Measurements from ENCODE around the gene TSR3. TPM values are rescaled to one million over a fixed set of nuclear protein-coding genes. Genes with fewer than 3 reads are reported as not detected.
A peak's percentile ranks its signal among the peaks of the same experiment; 100 is the strongest.

TSR3 gene
- total RNA-seq, 2 donors from 2014 or later, result 64.9 to 67.4 TPM

GRCh38 chr16:1320097-1320496 is 31.6 kb downstream of the TSR3 start:
- no peaks in the 10 kb centered on the region for H3K4me1 Mint-ChIP-seq
- H3K4me3 ChIP-seq (ENCODE audit: low read length), result no peak overlapping the region
- no peaks in the 10 kb centered on the region for H3K9me3 Mint-ChIP-seq
- 89 to 97% methylated on average over 10 to 12 of the region's 12 CpGs for WGBS, 2 experiments (ENCODE audit: insufficient coverage in 1 of 2, insufficient read length in 1 of 2)
- no peaks in the 10 kb centered on the region for H3K27me3 Mint-ChIP-seq (ENCODE audit: insufficient read depth)
- peaks cover 80% of the 10 kb centered on the region for H3K36me3 Mint-ChIP-seq (ENCODE audit: low read depth)
- H3K9me3 ChIP-seq (ENCODE audit: control insufficient read depth, low read length), result no peaks in the 10 kb centered on the region
- no peaks in the 10 kb centered on the region for H3K4me1 ChIP-seq (ENCODE audit: control insufficient read depth, insufficient read depth, low read length)
- no peak overlapping the region for H3K9ac ChIP-seq (ENCODE audit: extremely low read depth, low read length, poor library complexity, severe bottlenecking)
- H3K36me3 ChIP-seq (ENCODE audit: control insufficient read depth, insufficient read depth, low read length), result peaks cover 82% of the 10 kb centered on the region
- H3K27ac Mint-ChIP-seq, result no peak overlapping the region
- H3K4me3 Mint-ChIP-seq, result no peak overlapping the region
- no peak for DNase-seq
- H3K27ac ChIP-seq (ENCODE audit: low read depth, low read length), result no peak overlapping the region
- no peak for TF ChIP-seq CTCF (conservative IDR thresholded peaks at IDR 0.05)
- no peaks in the 10 kb centered on the region for H3K27me3 ChIP-seq (ENCODE audit: control insufficient read depth, insufficient read depth, low read length, poor library complexity, severe bottlenecking)

GRCh38 chr16:1319041-1319440 is 32.6 kb downstream of the TSR3 start:
- 94 to 95% methylated on average over 32 to 33 of the region's 33 CpGs for WGBS, 2 experiments (ENCODE audit: insufficient coverage in 1 of 2, insufficient read length in 1 of 2)
- H3K36me3 ChIP-seq (ENCODE audit: control insufficient read depth, insufficient read depth, low read length), result peaks cover 82% of the 10 kb centered on the region

GRCh38 chr16:1318268-1318545 is 33.5 kb downstream of the TSR3 start:
- no peaks in the 10 kb centered on the region for H3K9me3 Mint-ChIP-seq
- no peak for TF ChIP-seq CTCF (conservative IDR thresholded peaks at IDR 0.05)
- no peaks in the 10 kb centered on the region for H3K4me1 ChIP-seq (ENCODE audit: control insufficient read depth, insufficient read depth, low read length)
- no peaks in the 10 kb centered on the region for H3K27me3 ChIP-seq (ENCODE audit: control insufficient read depth, insufficient read depth, low read length, poor library complexity, severe bottlenecking)
- WGBS, 2 experiments (ENCODE audit: insufficient coverage in 1 of 2, insufficient read length in 1 of 2), result 84 to 85% methylated on average over 9 of the region's 9 CpGs
- H3K36me3 Mint-ChIP-seq (ENCODE audit: low read depth), result peaks cover 80% of the 10 kb centered on the region
- H3K4me3 ChIP-seq (ENCODE audit: low read length), result no peak overlapping the region
- no peak overlapping the region for H3K4me3 Mint-ChIP-seq
- peak overlapping the region; percentile 33 for H3K27ac Mint-ChIP-seq
- no peak for DNase-seq
- no peak overlapping the region for H3K9ac ChIP-seq (ENCODE audit: extremely low read depth, low read length, poor library complexity, severe bottlenecking)
- H3K4me1 Mint-ChIP-seq, result no peaks in the 10 kb centered on the region
- no peaks in the 10 kb centered on the region for H3K27me3 Mint-ChIP-seq (ENCODE audit: insufficient read depth)
- no peak overlapping the region for H3K27ac ChIP-seq (ENCODE audit: low read depth, low read length)
- H3K9me3 ChIP-seq (ENCODE audit: control insufficient read depth, low read length), result no peaks in the 10 kb centered on the region
- H3K36me3 ChIP-seq (ENCODE audit: control insufficient read depth, insufficient read depth, low read length), result peaks cover 79% of the 10 kb centered on the region

More at GRCh38 chr16:1319041-1319440, 32.6 kb downstream of the TSR3 start:
- peak; percentile 31 for TF ChIP-seq CTCF (conservative IDR thresholded peaks at IDR 0.05)
- peak overlapping the region; percentile 52 for H3K27ac Mint-ChIP-seq
- no peak overlapping the region for H3K4me3 ChIP-seq (ENCODE audit: low read length)
- no peak overlapping the region for H3K27ac ChIP-seq (ENCODE audit: low read depth, low read length)
- no peaks in the 10 kb centered on the region for H3K9me3 ChIP-seq (ENCODE audit: control insufficient read depth, low read length)
- H3K36me3 Mint-ChIP-seq (ENCODE audit: low read depth), result peaks cover 83% of the 10 kb centered on the region
- no peaks in the 10 kb centered on the region for H3K9me3 Mint-ChIP-seq
- H3K27me3 Mint-ChIP-seq (ENCODE audit: insufficient read depth), result no peaks in the 10 kb centered on the region
- no peaks in the 10 kb centered on the region for H3K4me1 ChIP-seq (ENCODE audit: control insufficient read depth, insufficient read depth, low read length)
- H3K9ac ChIP-seq (ENCODE audit: extremely low read depth, low read length, poor library complexity, severe bottlenecking), result no peak overlapping the region
- H3K4me3 Mint-ChIP-seq, result no peak overlapping the region
- no peaks in the 10 kb centered on the region for H3K27me3 ChIP-seq (ENCODE audit: control insufficient read depth, insufficient read depth, low read length, poor library complexity, severe bottlenecking)
- no peak for DNase-seq
- no peaks in the 10 kb centered on the region for H3K4me1 Mint-ChIP-seq

All from endodermal cell (in vitro differentiated cells).